Liver (tissue), 9 donors: Measurements from ENCODE around the gene JPH3. TPM values are rescaled to one million over a fixed set of nuclear protein-coding genes. Genes with fewer than 3 reads are reported as not detected.

Source experiments
- DNase-seq: peaks from one replicate; pipeline ENCODE4 v3.0.0-alpha.2; 2017; ENCODE audit warnings: low spot score
- H3K27ac ChIP-seq, 2 donors: one replicate each; pipeline ENCODE4 v1.7.0; 2013; ENCODE audit warnings: inconsistent platforms in 2 of 2, low read length in 2 of 2, control low read depth in 1 of 2, low read depth in 1 of 2, mild to moderate bottlenecking in 1 of 2
- H3K27me3 ChIP-seq, 4 donors: one replicate each; pipeline versions ENCODE4 v1.6.1 to v1.7.0; 2013; ENCODE audit warnings: low read length in 3 of 4, inconsistent platforms in 1 of 4, mild to moderate bottlenecking in 1 of 4, moderate library complexity in 1 of 4; ENCODE audit not compliant: control insufficient read depth in 4 of 4, insufficient read depth in 4 of 4
- H3K36me3 ChIP-seq, 4 donors: one replicate each; pipeline versions ENCODE4 v1.6.1 to v1.7.0; 2013; ENCODE audit warnings: low read length in 3 of 4, mild to moderate bottlenecking in 3 of 4, low read depth in 1 of 4, moderate library complexity in 1 of 4; ENCODE audit not compliant: control insufficient read depth in 4 of 4, insufficient read depth in 3 of 4
- H3K4me1 ChIP-seq, 4 donors: one replicate each; pipeline versions ENCODE4 v1.6.1 to v1.7.0; 2013; ENCODE audit warnings: low read length in 3 of 4, mild to moderate bottlenecking in 3 of 4, moderate library complexity in 1 of 4; ENCODE audit not compliant: control insufficient read depth in 4 of 4, insufficient read depth in 4 of 4
- H3K4me3 ChIP-seq, 3 donors: one replicate each; pipeline versions ENCODE4 v1.6.1 to v1.7.0; 2013; ENCODE audit warnings: low read length in 3 of 3, control low read depth in 1 of 3, low read depth in 1 of 3, mild to moderate bottlenecking in 1 of 3
- H3K9ac ChIP-seq, 2 donors: one replicate each; pipeline ENCODE4 v1.7.0; 2013; ENCODE audit warnings: low read length in 2 of 2, mild to moderate bottlenecking in 2 of 2, moderate library complexity in 2 of 2, control low read depth in 1 of 2, low read depth in 1 of 2
- H3K9me3 ChIP-seq, 4 donors: one replicate each; pipeline versions ENCODE4 v1.6.1 to v1.7.0; 2013; ENCODE audit warnings: low read length in 3 of 4; ENCODE audit not compliant: control insufficient read depth in 4 of 4
- FOXA1 ChIP-seq: IDR thresholded peaks from 2 replicates; pipeline ENCODE4 v1.6.1; 2016; ENCODE audit warnings: antibody characterized with exemption
- GABPA ChIP-seq, 2 donors: IDR thresholded peaks in 1 of 2; conservative IDR thresholded peaks in 1 of 2; 2 replicates each; pipeline ENCODE4 v1.6.1; 2016; ENCODE audit warnings: antibody characterized with exemption in 2 of 2, mild to moderate bottlenecking in 1 of 2, moderate library complexity in 1 of 2
- HNF4A ChIP-seq, 2 donors: conservative IDR thresholded peaks; 2 replicates each; pipeline ENCODE4 v1.6.1; 2016; ENCODE audit warnings: antibody characterized with exemption in 2 of 2, mild to moderate bottlenecking in 2 of 2
- HNF4G ChIP-seq: IDR thresholded peaks from 2 replicates; pipeline ENCODE4 v1.6.1; 2016; ENCODE audit warnings: antibody characterized with exemption
- NR2F2 ChIP-seq: IDR thresholded peaks from 2 replicates; pipeline ENCODE4 v1.6.1; 2016; ENCODE audit warnings: antibody characterized with exemption
- RXRA ChIP-seq, 2 donors: IDR thresholded peaks; 2 replicates each; pipeline ENCODE4 v1.6.1; 2017 to 2018; ENCODE audit warnings: antibody characterized with exemption in 2 of 2, mild to moderate bottlenecking in 1 of 2
- SP1 ChIP-seq: IDR thresholded peaks from 2 replicates; pipeline ENCODE4 v1.6.1; 2018; ENCODE audit warnings: antibody characterized with exemption, mild to moderate bottlenecking
- TAF1 ChIP-seq: conservative IDR thresholded peaks from 2 replicates; pipeline ENCODE4 v1.6.1; 2016; ENCODE audit warnings: antibody characterized with exemption, mild to moderate bottlenecking
- whole genome bisulfite sequencing: extraction: QIAGEN DNeasy Blood & Tissue Kit; methylation state at CpG from one replicate; pipeline ENCODE4 v1.1.7; 2013; 5-methylcytosine and 5-hydroxymethylcytosine counted together
- polyA plus RNA-seq, 2 donors: library from polyadenylated mRNA; stranded (reverse) in 1 of 2; unstranded in 1 of 2; fragments of 200-250 nt in 1 of 2; fragments of >200 nt in 1 of 2; fragmentation: Nextera tagmentation in 1 of 2; extraction: Ambion mirVana in 1 of 2; gene quantifications; one replicate each; pipeline versions ENCODE4 v1.2.1 to v1.2.3, GENCODE V29; 2013 to 2015
- total RNA-seq, 2 donors: library from RNA; depleted of rRNA; stranded (reverse); fragments of >200 nt; gene quantifications; one replicate each; pipeline ENCODE4 v1.2.3, GENCODE V29; 2014
- TF ChIP-seq, protein P1 (sequence below): IDR thresholded peaks from 2 replicates; pipeline ENCODE4 v1.6.1; 2016; ENCODE audit warnings: antibody characterized with exemption
- TF ChIP-seq, protein P2 (sequence below): IDR thresholded peaks from 2 replicates; pipeline ENCODE4 v1.6.1; 2016; ENCODE audit warnings: antibody characterized with exemption
- donor health status: healthy.
- donor health status: healthy.
- donor health status: healthy.
- donor health status: healthy.
- donor health status: healthy.

Gene JPH3
- total and polyA plus RNA-seq, 4 donors = under 0.01 to 0.09 (median 0.04) TPM

DNA sequence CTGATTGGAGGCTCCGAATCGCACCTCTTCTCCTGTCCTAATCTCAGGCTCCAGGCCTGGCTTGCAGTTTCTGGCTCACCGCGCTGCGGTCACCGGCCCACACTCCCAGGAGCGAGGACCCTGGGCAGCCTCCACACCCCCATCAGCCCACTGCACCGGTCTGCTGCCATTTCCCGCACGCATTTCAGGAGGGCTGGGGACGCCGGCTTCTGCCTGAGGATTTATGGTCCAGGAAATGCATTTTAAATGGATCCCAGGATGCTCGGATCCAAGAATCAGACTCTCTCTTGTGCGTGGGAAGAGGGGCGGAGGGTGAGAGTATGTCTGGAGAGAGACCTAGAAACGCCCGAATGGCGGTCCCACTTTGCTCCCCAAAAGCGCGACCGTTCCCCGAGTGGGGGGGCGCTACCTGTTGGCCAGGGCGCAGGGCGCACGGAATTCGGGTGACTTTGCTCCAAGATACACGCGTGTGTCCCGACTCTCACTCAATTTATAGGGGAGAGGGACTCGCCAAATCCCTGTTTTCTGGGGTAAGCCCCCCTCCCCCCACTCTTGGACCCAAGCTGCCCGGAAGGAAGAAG is 817 bp upstream of the JPH3 start:
- peaks cover 0 to 6% (median 4%) of the 10 kb centered on the region in 4 donors for H3K4me1 ChIP-seq
- H3K27ac ChIP-seq = no peak overlapping the region
- H3K4me3 ChIP-seq = no peak overlapping the region
- no peak overlapping the region for H3K9ac ChIP-seq
- no peak for DNase-seq
- WGBS = 5% methylated on average over 32 of the region's 32 CpGs
- peaks cover 0 to 10% (median 8%) of the 10 kb centered on the region in 4 donors for H3K9me3 ChIP-seq
- H3K27me3 ChIP-seq = peaks cover 0 to 14% (median 7%) of the 10 kb centered on the region in 4 donors
- TF ChIP-seq RXRA (IDR thresholded peaks at IDR 0.05) = no peak
- no peaks in the 10 kb centered on the region for H3K36me3 ChIP-seq

DNA sequence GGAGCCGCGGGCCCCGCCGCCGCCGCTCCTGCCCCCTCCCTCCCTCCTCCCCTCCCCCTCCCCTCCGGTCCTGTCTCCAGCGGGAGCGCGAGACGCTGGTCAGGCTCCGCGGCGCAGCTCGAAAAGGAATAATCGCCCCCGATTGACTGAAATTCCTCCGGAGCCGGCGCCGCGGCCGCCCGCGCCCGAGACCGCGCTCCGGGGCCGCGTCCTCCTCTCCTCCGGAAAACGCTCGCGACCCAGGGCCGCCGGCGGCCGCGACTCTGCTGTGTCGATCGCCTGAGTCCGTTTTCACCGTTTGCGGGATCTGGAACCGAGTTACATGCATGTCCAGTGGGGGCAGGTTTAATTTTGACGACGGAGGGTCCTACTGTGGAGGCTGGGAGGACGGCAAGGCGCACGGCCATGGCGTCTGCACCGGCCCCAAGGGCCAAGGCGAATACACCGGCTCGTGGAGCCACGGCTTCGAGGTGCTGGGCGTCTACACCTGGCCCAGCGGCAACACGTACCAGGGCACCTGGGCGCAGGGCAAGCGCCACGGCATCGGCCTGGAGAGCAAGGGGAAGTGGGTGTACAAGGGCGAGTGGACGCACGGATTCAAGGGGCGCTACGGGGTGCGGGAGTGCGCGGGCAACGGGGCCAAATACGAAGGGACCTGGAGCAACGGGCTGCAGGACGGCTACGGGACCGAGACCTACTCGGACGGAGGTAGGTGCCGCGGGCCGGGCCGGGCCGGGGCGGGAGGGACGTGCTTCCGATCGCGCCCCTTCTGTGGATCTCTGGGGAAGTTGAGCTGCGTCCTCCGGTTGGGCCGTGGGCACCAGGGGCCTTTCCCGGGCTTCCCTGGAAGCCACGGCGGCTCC is 744 bp downstream of the JPH3 start:
- WGBS = 2% methylated on average over 97 of the region's 97 CpGs
- peaks cover 0 to 6% (median 4%) of the 10 kb centered on the region in 4 donors for H3K4me1 ChIP-seq
- no peak for DNase-seq
- H3K9me3 ChIP-seq = peaks cover 0 to 10% (median 8%) of the 10 kb centered on the region in 4 donors
- no peak overlapping the region for H3K27ac ChIP-seq
- no peak overlapping the region for H3K9ac ChIP-seq
- H3K4me3 ChIP-seq = peak overlapping the region in 1 of 3 donors; percentile 37
- H3K36me3 ChIP-seq = no peaks in the 10 kb centered on the region
- H3K27me3 ChIP-seq = peaks cover 0 to 14% (median 7%) of the 10 kb centered on the region in 4 donors
- TF ChIP-seq, protein P1, sequence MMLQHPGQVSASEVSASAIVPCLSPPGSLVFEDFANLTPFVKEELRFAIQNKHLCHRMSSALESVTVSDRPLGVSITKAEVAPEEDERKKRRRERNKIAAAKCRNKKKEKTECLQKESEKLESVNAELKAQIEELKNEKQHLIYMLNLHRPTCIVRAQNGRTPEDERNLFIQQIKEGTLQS = no peak
- TF ChIP-seq HNF4A (conservative IDR thresholded peaks at IDR 0.05) (no peak), FOXA1 (no peak), SP1 (no peak), TAF1 (no peak), RXRA (IDR thresholded peaks at IDR 0.05) (no peak), NR2F2 (no peak), GABPA (IDR thresholded peaks at IDR 0.05 in 1 of 2, conservative IDR thresholded peaks at IDR 0.05 in 1 of 2) (no peak)
- TF ChIP-seq, protein P2, sequence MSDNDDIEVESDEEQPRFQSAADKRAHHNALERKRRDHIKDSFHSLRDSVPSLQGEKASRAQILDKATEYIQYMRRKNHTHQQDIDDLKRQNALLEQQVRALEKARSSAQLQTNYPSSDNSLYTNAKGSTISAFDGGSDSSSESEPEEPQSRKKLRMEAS = no peak

DNA sequence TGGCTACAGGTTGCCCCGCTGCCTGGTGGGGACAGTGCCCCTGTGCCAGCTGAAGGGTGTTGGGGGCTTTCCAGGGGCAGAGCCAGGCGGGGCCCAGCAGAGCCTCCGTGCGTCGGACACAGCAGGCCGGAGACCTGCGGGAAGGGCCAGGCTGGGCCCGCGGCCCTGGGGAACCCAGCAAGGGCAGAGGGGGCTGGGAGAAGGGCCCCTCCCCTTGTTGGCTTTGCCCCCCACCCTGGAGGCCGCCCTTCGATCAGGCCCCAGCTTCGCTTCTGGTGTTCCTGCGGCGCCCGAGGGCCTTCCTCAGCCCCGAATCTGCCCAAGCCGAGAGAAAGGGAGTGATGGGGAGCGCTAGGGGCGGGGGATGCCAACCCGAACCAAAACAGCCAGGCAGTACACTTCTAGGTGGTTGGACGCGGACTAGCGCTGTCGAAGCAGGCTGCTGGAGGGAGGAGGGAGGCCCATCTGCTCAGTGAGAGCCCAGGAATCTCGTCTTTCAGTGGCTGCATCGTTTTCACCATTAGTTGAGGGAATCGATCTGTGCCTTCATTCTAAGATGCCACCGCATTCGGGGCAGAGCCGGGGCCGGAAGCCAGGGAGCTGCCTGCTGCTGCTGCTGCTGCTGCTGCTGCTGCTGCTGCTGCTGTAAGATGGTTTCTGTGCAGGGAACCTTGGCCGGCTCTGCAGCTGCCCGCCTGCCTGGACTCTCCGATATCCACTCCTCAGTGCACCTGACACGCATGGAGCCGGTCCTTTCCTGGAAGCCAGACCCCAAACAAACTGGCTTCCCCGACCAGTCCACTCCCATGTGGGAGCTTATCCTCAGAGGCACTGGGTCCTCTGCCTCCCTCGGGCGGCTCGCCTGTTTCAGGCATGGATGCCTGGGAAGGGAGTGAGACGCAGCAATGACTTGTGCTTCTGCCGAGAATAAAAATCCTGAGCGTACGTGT is 1.7 kb downstream of the JPH3 start:
- Histone ChIP-seq H3K36me3 (no peaks in the 10 kb centered on the region), H3K9me3 (peaks cover 0 to 10% (median 7%) of the 10 kb centered on the region in 4 donors), H3K27me3 (peaks cover 0 to 14% (median 7%) of the 10 kb centered on the region in 4 donors), H3K27ac (no peak overlapping the region), H3K9ac (no peak overlapping the region), H3K4me3 (no peak overlapping the region), H3K4me1 (peaks cover 0 to 6% (median 4%) of the 10 kb centered on the region in 4 donors)
- TF ChIP-seq HNF4G (no peak), SP1 (no peak), RXRA (IDR thresholded peaks at IDR 0.05) (no peak), NR2F2 (no peak), FOXA1 (no peak)
- TF ChIP-seq, protein P1 = no peak
- DNase-seq = no peak
- 14% methylated on average over 44 of the region's 44 CpGs for WGBS
